Stimulated activated CD8-positive, alpha-beta memory T cell treated with anti-CD3 and anti-CD28 coated beads, Interleukin-12 subunit alpha, Interleukin-12 subunit beta, amount 100 ng/mL, for 1 hour (primary cell): ENCODE measurements around the gene KIF19.
A peak's percentile ranks its signal among the peaks of the same experiment; 100 is the strongest.

Source experiments
- DNase-seq: peaks from one replicate; pipeline ENCODE4 v3.0.0-alpha.2; 2020; ENCODE audit warnings: low read depth

The KIF19 gene

GRCh38 chr17:74342224-74342623 lies 16.2 kb downstream of the KIF19 start:
- no peak for DNase-seq

DNA sequence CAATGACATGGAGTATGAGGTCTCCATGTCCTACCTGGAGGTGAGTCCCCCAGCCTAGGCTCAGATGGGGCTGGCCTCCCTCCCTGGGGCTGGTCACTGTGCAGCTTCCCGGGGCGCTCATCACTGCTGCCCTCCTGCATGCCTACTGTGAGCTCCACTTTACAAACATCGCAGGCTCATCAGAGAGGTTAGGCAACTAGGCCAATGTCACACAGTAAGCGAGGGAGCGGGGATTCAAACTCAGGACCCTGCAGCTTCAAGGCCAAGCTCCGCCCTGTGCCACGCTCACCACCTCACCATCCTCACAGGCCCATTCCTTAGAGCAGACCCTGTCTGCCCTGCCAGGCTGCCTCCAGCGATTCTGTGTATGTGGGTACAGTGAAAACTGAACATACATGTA lies 17.1 kb downstream of the KIF19 start:
- DNase-seq, result no peak

DNA sequence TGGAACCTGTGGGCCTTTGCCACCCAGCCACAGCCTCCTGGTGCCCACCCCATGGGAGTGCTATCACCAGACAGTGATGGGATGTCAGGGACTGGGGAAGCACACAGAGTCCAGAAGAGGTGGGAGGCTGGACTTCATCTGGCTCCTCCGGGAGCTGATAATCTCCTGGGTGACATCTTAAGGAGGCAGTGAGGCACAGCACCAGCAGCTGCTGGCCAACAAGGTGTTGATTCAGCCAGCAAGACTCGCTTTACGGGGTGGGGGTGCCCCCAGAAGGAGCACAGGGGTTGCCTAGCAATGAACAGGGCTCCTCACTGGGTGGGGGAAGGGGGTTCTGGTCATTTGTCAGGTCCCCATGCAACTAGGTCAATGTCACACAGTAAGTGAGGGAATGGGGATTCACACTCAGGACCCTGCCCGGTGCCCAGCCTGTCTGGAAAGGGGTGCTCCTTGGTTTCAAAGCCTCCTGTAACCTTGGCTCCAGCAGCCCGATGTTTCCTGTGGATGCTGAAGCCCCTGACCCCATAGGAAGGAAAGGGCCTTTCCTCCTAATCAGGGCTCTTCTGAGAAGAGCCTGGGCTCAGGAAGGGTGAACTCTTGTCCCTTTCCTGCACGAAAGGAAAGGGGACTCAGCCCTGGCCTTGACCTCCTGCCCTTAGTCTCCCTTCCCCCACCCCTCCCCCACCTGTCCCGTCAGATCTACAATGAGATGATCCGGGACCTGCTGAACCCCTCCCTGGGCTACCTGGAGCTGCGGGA lies 17.7 kb downstream of the KIF19 start:
- DNase-seq, result no peak

DNA sequence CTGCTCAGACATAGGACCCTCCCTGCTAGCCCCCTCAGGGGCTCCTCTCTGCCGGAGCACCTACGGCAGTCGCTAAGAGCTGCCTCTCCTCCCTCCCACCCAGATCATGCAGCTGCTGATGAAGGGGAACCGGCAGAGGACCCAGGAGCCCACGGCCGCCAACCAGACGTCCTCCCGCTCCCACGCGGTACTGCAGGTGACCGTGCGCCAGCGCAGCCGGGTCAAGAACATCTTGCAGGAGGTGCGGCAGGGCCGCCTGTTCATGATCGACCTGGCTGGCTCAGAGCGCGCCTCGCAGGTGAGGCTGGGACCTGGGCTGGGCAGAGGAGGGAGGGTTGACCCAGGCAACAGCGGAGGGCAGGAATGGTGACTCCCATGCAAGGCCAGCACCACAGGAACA lies 18.6 kb downstream of the KIF19 start:
- no peak for DNase-seq

DNA sequence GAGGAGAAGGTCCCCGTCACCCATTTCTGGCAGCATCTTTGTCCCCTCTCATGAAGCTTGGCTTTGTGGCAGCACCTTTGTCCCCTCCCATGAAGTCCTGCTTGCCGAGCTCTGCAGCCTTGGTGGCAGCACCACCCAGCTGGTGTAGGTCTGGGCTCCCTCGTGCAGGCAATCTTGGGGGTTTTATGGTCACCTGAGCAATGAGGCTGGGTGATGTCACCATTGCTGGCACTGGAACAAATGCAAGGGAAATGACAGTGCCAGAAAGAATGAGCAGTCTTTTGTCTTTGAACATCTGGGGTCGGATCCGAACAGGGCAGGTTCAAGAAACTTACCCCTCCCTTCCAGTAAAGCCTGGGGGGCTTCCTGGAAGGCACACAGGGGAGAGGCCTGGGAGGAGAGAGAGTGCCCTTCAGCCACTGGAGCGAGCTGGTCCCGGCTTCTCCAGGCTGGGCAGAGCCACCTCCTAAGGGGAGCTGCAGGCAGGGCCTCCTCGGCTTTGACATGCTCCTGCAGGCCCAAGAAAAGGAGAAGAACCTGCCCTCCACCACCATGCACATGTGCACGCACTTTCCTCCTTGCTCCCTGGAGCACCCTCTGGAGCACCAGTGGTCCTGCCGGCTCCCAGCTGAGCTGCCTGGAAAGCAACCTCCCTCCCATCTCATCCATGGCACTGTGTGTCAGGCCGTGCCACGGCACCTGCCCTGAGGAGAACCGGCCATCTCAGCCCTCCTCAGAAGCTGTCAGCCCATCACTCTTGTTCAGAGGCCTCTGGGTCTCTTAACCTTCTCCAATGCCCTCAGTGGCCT lies 19.6 kb downstream of the KIF19 start:
- no peak for DNase-seq

GRCh38 chr17:74347646-74348045 lies 21.6 kb downstream of the KIF19 start:
- DNase-seq, result no peak

DNA sequence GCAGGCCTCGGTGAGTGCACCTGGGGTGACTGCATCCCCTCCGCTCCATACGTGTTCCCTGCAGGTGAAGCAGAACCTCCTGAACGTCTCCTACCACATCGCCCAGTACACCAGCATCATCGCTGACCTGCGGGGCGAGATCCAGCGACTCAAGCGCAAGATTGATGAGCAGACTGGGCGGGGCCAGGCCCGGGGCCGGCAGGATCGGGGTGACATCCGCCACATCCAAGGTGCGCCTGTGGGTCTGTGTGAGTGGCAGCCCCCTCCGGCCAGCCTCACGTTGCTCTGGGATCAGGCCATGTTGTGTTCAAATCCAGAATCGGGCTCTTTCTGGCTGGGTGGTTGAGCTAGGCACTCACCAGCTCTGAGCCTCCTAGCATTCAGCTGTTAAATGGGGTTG lies 23.1 kb downstream of the KIF19 start:
- no peak for DNase-seq

- no peak for DNase-seq
These were observed 24.5 kb downstream of the KIF19 start for GRCh38 chr17:74350486-74350885.

DNA sequence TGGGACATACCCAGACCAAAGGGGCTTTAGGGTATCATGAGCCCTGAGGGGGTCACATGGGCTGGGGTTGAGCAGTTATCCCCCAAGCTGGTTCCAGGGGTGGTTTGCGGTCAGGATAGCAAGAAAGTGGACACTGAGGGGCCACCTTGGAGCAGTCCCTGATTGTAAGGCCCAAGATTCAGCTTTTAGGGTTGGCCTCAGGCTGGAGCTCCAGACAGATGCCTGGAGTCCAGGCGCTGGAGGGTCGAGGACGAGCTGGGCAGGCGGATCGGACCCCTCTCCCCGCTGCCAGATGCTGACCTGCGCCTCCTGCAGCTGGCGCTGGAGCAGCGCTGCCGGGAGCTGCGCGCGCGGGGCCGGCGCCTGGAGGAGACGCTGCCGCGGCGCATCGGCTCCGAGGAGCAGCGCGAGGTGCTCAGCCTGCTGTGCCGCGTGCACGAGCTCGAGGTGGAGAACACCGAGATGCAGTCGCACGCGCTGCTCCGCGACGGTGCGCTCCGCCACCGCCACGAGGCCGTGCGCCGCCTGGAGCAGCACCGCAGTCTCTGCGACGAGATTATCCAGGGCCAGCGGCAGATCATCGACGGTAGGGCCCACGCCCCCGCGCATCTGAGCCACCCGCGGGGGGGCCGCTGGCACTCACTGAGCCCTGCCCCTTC lies 25.7 kb downstream of the KIF19 start:
- no peak for DNase-seq

GRCh38 chr17:74353446-74354060 lies 27.5 kb downstream of the KIF19 start:
- DNase-seq, result no peak

DNA sequence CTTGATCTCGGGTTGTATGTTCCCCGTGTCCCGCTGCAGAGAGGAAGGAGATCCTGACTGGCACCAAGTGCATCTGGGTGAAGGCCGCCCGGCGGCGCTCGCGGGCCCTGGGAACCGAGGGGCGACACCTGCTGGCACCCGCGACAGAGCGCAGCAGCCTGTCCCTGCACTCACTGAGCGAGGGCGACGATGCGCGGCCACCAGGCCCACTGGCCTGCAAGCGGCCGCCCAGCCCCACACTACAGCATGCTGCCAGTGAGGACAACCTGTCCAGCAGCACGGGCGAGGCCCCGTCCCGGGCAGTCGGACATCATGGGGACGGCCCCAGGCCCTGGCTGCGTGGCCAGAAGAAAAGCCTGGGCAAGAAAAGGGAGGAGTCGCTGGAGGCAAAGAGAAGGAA lies 28.1 kb downstream of the KIF19 start:
- DNase-seq, result peak; percentile 12

DNA sequence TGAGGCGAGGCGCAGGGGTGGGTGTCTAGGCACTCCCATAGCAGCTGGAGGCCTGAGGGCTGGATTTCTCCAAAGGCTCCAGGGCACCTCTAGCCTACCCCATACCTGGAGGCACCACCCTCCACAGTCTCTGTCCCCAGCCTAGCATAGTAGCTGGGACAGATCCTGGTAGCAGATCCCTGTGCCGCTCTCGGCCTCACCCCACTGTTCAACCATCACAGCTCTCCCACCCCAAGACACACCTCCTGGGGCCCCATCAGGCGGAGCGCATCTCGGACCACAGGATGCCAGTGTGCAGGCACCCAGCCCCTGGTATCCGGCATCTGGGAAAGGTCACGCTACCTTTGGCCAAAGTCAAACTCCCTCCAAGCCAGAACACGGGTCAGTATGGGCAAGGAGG lies 28.5 kb downstream of the KIF19 start:
- DNase-seq, result no peak

DNA sequence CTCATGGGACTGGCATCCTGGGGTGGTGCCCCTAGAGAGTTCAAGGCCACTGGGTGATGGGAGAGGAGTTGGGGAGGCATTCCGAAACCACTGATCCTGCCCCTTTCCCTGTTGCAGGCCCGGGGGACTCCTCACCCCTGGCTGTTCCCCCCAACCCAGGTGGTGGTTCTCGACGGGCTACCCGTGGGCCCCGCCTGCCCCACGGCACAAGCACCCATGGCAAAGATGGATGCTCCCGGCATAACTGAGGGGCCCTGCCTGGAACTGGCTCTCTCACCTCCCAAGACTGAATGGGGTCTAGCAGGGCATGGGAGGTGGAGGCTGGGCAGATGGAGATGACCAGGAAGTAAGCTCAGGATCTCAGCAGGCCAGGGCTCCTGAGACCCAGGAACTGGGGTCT lies 29.0 kb downstream of the KIF19 start:
- DNase-seq, result no peak

GRCh38 chr17:74356646-74357465 lies 30.8 kb downstream of the KIF19 start:
- no peak for DNase-seq

GRCh38 chr17:74357466-74357809 lies 31.4 kb downstream of the KIF19 start:
- no peak for DNase-seq

- DNase-seq, result no peak
These were observed 32.7 kb downstream of the KIF19 start for GRCh38 chr17:74358697-74359096.

DNA sequence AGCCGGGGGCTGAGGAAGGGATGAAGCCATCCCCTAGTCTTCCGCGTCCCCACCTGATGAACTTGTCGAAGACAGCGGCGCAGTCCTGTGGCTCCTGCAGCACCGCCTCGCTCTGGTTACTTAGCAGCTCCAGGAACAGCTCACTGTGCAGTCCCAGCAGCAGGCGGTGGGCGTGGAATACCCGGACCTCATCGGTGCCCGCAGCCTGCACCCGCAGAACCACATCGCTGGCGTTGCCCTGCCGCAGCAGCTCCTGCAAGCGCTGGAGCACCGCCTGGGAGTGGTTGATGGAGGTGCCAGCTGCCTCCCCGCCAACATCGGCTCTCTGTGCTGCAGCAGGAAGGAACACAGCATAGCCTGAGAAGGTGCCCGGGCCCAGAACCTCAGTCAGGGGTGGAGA lies 33.9 kb downstream of the KIF19 start:
- DNase-seq, result no peak

DNA sequence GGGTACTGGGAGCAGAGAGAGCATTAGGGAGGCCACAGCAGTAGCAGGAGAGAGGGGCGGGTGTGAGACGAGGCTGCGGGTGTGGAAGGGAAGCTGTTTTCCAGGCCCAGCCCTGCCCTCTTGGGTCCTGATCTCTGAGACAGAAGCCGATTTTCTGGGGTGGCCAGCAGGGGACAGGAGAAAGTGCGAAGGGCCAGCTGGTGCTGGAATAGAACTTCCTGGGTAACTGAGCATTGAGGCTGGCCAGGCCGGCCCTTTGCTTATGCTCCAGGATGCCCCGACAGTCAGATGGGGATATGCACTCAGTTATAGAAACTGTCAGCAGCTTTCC lies 34.8 kb downstream of the KIF19 start:
- no peak for DNase-seq

- peak; percentile 9 for DNase-seq
These were observed 35.4 kb downstream of the KIF19 start, which contains the start of gene BTBD17 for GRCh38 chr17:74361230-74362068. TSS of gene BTBD17 (minus strand) at chr17:74361868. CDS start at chr17:74361819, 49 bp downstream.

DNA sequence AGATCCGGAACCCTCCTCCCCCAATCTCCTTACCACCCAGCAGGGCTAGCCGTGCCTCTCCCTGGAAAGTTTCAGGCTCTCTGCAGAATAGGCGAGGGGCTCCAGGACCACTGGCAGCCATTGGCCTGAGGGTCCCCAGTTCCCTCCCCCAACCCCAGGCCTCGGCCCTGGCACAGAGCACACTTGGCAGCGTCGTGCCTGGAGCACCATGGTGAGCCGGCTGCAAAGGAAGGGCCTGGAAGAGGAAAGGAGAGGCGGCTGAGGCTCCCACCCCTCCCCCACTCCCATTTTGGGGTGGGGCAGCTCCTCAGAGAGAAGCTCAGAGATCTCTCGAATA lies 36.0 kb downstream of the KIF19 start:
- DNase-seq, result no peak
